PC-9 (cell line): Measurements from ENCODE around the gene GIGYF2.

Source experiments
- CTCF ChIP-seq: fragments of 200-600 bp; sonication (generic); conservative IDR thresholded peaks from 2 replicates; pipeline ENCODE4 v1.6.1; 2017; ENCODE audit warnings: mixed run types, antibody characterized with exemption, mild to moderate bottlenecking, moderate library complexity
- EZH2 ChIP-seq: fragments of 200-600 bp; sonication (generic); IDR thresholded peaks from 2 replicates; pipeline ENCODE4 v1.8.0; 2017; ENCODE audit warnings: antibody characterized with exemption, low read depth

- TF ChIP-seq CTCF (no peak), EZH2 (no peak)
These were observed 195.1 kb downstream of the GIGYF2 start for GRCh38 chr2:232892221-232892620.
